Neural cell (in vitro differentiated cells): ENCODE data around the gene UCK2. TPM values are rescaled to one million over a fixed set of nuclear protein-coding genes. Genes with fewer than 3 reads are reported as not detected.

Experiments
- H2AFZ ChIP-seq: fragments of 200-600, 300-800 bp; sonication (generic), shearing (Covaris generic); 2 replicates; pipeline ENCODE4 v1.6.0; 2014; ENCODE audit warnings: low read depth, mild to moderate bottlenecking, antibody characterized with exemption, low read length, moderate library complexity
- H3F3A ChIP-seq: fragments of 200-600 bp; shearing (Covaris generic); 2 replicates; pipeline ENCODE4 v1.6.1; 2016; ENCODE audit warnings: mild to moderate bottlenecking, moderate library complexity, mixed read lengths, antibody characterized with exemption, low read length; ENCODE audit not compliant: insufficient read depth, poor library complexity, severe bottlenecking
- H3K27ac ChIP-seq: fragments of 200-600, 300-800 bp; sonication (generic), shearing (Covaris generic); 2 replicates; pipeline ENCODE4 v1.5.1; 2014; ENCODE audit warnings: mild to moderate bottlenecking, low read length, moderate library complexity
- H3K27me3 ChIP-seq: fragments of 300-800, 200-600 bp; sonication (generic), shearing (Covaris generic); 2 replicates; pipeline ENCODE4 v1.6.0; 2014; ENCODE audit warnings: mild to moderate bottlenecking, low read depth, low read length, moderate library complexity; ENCODE audit not compliant: insufficient read depth
- H3K36me3 ChIP-seq: fragments of 300-800, 200-600 bp; sonication (generic), shearing (Covaris generic); 2 replicates; pipeline ENCODE4 v1.5.1; 2014; ENCODE audit warnings: mild to moderate bottlenecking, antibody characterized with exemption, low read length, moderate library complexity; ENCODE audit not compliant: insufficient read depth
- H3K4me2 ChIP-seq: fragments of 300-800, 200-600 bp; sonication (generic), shearing (Covaris generic); 2 replicates; pipeline ENCODE4 v1.6.0; 2014; ENCODE audit warnings: mild to moderate bottlenecking, low read length
- H3K4me3 ChIP-seq: fragments of 300-800, 200-600 bp; sonication (generic), shearing (Covaris generic); 2 replicates; pipeline ENCODE4 v1.5.1; 2014; ENCODE audit warnings: mild to moderate bottlenecking, low read length, moderate library complexity
- H3K79me2 ChIP-seq: fragments of 200-600 bp; shearing (Covaris generic); replicated peaks from 2 replicates; pipeline ENCODE4 v1.6.0; 2014; ENCODE audit warnings: mild to moderate bottlenecking, low read length, moderate library complexity; ENCODE audit not compliant: insufficient read depth
- H3K9ac ChIP-seq: fragments of 300-800, 200-600 bp; sonication (generic), shearing (Covaris generic); 2 replicates; pipeline ENCODE4 v1.6.1; 2016; ENCODE audit warnings: mild to moderate bottlenecking, low read length, mixed read lengths
- H3K9me2 ChIP-seq: fragments of 200-600 bp; shearing (Covaris generic); 2 replicates; pipeline ENCODE4 v1.6.1; 2016; ENCODE audit warnings: mild to moderate bottlenecking, low read length, mixed read lengths; ENCODE audit not compliant: insufficient read depth
- H3K9me3 ChIP-seq: fragments of 200-600, 300-800 bp; sonication (generic), shearing (Covaris generic); 2 replicates; pipeline ENCODE4 v1.6.1; 2016; ENCODE audit warnings: mild to moderate bottlenecking, mixed run types, low read length, moderate library complexity, mixed read lengths
- H4K20me1 ChIP-seq: fragments of 200-600 bp; shearing (Covaris generic); 2 replicates; pipeline ENCODE4 v1.6.1; 2016; ENCODE audit warnings: mild to moderate bottlenecking, mixed run types; ENCODE audit not compliant: insufficient read depth
- EP300 ChIP-seq: fragments of 450-650 bp; conservative IDR thresholded peaks from 2 replicates; pipeline ENCODE4 v1.6.1; 2014; ENCODE audit warnings: antibody characterized with exemption, mild to moderate bottlenecking, moderate library complexity; ENCODE audit not compliant: poor library complexity, severe bottlenecking
- EZH2 ChIP-seq: fragments of 200-600, 300-800 bp; shearing (Covaris generic), sonication (generic); IDR thresholded peaks from 2 replicates; pipeline ENCODE4 v1.6.1; 2014; ENCODE audit warnings: antibody characterized with exemption, low read length, borderline replicate concordance, mild to moderate bottlenecking; ENCODE audit not compliant: insufficient read depth, poor library complexity, severe bottlenecking
- MXI1 ChIP-seq: fragments of 450-650 bp; conservative IDR thresholded peaks from 2 replicates; pipeline ENCODE4 v1.6.1; 2014; ENCODE audit warnings: antibody characterized with exemption, mild to moderate bottlenecking; ENCODE audit not compliant: poor library complexity, severe bottlenecking
- POLR2AphosphoS5 ChIP-seq: IDR thresholded peaks from 2 replicates; pipeline ENCODE4 v1.6.1; 2012
- RAD21 ChIP-seq: fragments of 450-650 bp; conservative IDR thresholded peaks from 2 replicates; pipeline ENCODE4 v1.6.1; 2014; ENCODE audit warnings: antibody characterized with exemption, mild to moderate bottlenecking, moderate library complexity
- SMC3 ChIP-seq: fragments of 450-650 bp; conservative IDR thresholded peaks from 2 replicates; pipeline ENCODE4 v1.6.1; 2014; ENCODE audit warnings: antibody characterized with exemption, mild to moderate bottlenecking, moderate library complexity; ENCODE audit not compliant: poor library complexity
- TAF1 ChIP-seq: IDR thresholded peaks from 2 replicates; pipeline ENCODE4 v1.6.1; 2012; ENCODE audit warnings: low read depth
- polyA plus RNA-seq: library from polyadenylated mRNA; depleted of rRNA; stranded (reverse); fragments of >200 nt; gene quantifications from 2 replicates; pipeline ENCODE4 v1.2.3, GENCODE V29; 2014
- TF ChIP-seq, protein P1 (sequence below): fragments of 450-650 bp; IDR thresholded peaks from 2 replicates; pipeline ENCODE4 v1.5.1; 2014; ENCODE audit warnings: antibody characterized with exemption, mild to moderate bottlenecking, moderate library complexity; ENCODE audit not compliant: poor library complexity, severe bottlenecking
- TF ChIP-seq, protein P2 (sequence below): IDR thresholded peaks from 2 replicates; pipeline ENCODE4 v1.6.1; 2012; ENCODE audit warnings: borderline replicate concordance

UCK2 gene
- polyA plus RNA-seq, 1 donor from 2014 or later, result 36.0 TPM

DNA sequence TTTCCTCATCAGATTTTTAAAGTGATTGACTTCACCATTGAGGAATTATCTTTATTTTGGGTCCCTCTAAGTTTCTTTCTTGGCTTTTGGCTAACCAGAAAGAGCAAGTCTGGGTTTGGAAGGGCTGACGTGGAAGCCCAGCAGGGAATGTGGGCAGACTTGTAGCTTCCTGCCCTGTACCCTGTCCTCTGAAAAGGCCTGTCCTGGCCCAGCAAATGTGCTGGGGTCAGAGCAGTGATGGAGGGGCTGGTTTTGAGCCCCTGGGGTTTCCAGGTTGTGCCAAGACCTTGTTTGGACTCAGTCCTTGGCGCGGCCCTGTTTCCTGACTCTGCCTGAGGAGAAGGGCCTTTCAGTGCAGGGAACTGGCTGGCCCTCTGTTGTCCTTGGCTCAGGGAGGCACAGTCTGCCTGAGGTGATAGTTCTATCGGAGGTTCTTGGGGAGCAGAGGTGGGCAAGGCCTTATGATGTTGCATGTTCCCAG, 72.1 kb downstream of the UCK2 start:
- no peaks in the 10 kb centered on the region for H3F3A ChIP-seq
- no peaks in the 10 kb centered on the region for H3K79me2 ChIP-seq
- H3K9me2 ChIP-seq, result no peaks in the 10 kb centered on the region
- H4K20me1 ChIP-seq, result no peaks in the 10 kb centered on the region
- H3K27me3 ChIP-seq, result no peaks in the 10 kb centered on the region
- TF ChIP-seq, protein P1, sequence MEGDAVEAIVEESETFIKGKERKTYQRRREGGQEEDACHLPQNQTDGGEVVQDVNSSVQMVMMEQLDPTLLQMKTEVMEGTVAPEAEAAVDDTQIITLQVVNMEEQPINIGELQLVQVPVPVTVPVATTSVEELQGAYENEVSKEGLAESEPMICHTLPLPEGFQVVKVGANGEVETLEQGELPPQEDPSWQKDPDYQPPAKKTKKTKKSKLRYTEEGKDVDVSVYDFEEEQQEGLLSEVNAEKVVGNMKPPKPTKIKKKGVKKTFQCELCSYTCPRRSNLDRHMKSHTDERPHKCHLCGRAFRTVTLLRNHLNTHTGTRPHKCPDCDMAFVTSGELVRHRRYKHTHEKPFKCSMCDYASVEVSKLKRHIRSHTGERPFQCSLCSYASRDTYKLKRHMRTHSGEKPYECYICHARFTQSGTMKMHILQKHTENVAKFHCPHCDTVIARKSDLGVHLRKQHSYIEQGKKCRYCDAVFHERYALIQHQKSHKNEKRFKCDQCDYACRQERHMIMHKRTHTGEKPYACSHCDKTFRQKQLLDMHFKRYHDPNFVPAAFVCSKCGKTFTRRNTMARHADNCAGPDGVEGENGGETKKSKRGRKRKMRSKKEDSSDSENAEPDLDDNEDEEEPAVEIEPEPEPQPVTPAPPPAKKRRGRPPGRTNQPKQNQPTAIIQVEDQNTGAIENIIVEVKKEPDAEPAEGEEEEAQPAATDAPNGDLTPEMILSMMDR, result no peak
- TF ChIP-seq POLR2AphosphoS5 (no peak), EP300 (no peak)
- no peak overlapping the region for H3K27ac ChIP-seq
- H3K4me3 ChIP-seq, result no peak overlapping the region
- no peak overlapping the region for H3K9ac ChIP-seq
- no peaks in the 10 kb centered on the region for H3K9me3 ChIP-seq
- H2AFZ ChIP-seq, result no peak overlapping the region
- no peaks in the 10 kb centered on the region for H3K36me3 ChIP-seq
- H3K4me2 ChIP-seq, result no peak overlapping the region

DNA sequence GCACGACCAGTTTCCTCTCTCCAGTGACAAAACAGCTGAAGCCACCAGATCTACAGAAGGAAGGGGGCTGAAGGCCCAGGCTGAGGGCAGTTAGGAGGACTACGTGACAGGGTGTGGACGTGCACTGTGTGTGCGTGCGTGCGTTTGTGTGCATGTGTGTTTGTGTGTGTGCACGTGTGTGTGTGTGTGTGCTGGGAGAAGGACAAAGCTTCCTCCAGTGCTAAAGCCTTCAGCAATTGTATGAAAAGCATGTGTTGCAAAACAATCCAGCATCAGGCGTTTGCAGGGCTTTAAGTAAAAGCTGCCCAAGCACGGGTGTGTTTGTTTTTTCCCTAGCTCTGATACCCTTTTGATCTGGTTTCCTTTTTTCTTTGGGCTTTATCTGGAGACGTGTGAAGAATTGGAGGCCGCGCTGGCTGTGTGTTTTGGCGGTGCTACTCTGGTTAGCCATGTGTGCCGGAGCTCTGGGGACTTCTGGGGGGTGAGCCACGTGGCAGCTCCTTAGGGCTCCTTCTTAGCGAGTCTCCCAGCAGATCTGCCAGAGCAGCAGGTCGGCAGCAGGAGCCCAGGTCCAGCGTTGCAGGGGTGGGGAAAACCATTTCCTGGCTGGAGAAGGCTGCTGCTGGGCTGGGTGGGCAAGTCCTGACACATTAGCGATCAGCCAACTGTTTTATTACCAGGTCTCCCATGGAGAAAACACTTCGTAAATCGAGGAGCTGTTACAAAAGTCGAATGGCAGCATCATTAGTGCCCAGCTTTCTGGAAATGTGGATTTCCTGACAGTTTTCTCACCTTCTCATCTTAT, 73.4 kb downstream of the UCK2 start:
- Histone ChIP-seq H3F3A (no peaks in the 10 kb centered on the region), H3K9me2 (no peaks in the 10 kb centered on the region), H3K27me3 (no peaks in the 10 kb centered on the region), H3K36me3 (no peaks in the 10 kb centered on the region), H4K20me1 (no peaks in the 10 kb centered on the region), H3K79me2 (no peaks in the 10 kb centered on the region), H3K27ac (peak overlapping the region; percentile 37), H3K9me3 (no peaks in the 10 kb centered on the region), H3K4me2 (no peak overlapping the region), H3K9ac (no peak overlapping the region), H2AFZ (no peak overlapping the region), H3K4me3 (no peak overlapping the region)
- TF ChIP-seq, protein P2, sequence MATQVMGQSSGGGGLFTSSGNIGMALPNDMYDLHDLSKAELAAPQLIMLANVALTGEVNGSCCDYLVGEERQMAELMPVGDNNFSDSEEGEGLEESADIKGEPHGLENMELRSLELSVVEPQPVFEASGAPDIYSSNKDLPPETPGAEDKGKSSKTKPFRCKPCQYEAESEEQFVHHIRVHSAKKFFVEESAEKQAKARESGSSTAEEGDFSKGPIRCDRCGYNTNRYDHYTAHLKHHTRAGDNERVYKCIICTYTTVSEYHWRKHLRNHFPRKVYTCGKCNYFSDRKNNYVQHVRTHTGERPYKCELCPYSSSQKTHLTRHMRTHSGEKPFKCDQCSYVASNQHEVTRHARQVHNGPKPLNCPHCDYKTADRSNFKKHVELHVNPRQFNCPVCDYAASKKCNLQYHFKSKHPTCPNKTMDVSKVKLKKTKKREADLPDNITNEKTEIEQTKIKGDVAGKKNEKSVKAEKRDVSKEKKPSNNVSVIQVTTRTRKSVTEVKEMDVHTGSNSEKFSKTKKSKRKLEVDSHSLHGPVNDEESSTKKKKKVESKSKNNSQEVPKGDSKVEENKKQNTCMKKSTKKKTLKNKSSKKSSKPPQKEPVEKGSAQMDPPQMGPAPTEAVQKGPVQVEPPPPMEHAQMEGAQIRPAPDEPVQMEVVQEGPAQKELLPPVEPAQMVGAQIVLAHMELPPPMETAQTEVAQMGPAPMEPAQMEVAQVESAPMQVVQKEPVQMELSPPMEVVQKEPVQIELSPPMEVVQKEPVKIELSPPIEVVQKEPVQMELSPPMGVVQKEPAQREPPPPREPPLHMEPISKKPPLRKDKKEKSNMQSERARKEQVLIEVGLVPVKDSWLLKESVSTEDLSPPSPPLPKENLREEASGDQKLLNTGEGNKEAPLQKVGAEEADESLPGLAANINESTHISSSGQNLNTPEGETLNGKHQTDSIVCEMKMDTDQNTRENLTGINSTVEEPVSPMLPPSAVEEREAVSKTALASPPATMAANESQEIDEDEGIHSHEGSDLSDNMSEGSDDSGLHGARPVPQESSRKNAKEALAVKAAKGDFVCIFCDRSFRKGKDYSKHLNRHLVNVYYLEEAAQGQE, result peak; percentile 52
- TF ChIP-seq MXI1 (no peak), EP300 (peak; percentile 57), POLR2AphosphoS5 (peak; percentile 29)

DNA sequence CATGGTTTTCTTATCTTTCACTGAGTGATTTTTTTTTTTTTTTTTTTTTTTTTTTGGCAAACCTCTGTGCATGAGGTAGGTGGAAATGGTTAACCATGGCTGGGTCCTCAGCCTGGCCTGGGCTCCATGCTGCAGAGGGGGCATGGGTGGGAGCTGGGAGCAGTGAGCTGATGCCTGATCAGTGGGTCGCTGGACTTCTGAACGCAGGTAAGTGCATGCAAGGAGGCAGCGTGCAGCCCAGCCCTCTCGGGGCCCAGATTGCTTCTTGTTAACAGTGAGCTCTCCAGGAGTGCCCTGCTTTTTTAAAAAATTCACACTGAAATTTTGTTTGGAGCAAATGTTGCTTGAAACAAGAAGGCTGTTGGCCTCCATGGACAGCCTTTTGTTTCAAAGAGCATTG, 75.2 kb downstream of the UCK2 start:
- TF ChIP-seq TAF1, result no peak
- TF ChIP-seq POLR2AphosphoS5, result no peak
- no peak for TF ChIP-seq RAD21
- TF ChIP-seq MXI1, result no peak
- TF ChIP-seq, protein P2, result no peak
- TF ChIP-seq SMC3, result no peak
- no peak for TF ChIP-seq EZH2
- TF ChIP-seq, protein P1, result no peak
- no peak for TF ChIP-seq EP300
- H3F3A ChIP-seq, result no peaks in the 10 kb centered on the region
- H3K4me3 ChIP-seq, result no peak overlapping the region
- no peaks in the 10 kb centered on the region for H4K20me1 ChIP-seq
- no peaks in the 10 kb centered on the region for H3K27me3 ChIP-seq
- H3K79me2 ChIP-seq, result no peaks in the 10 kb centered on the region
- no peaks in the 10 kb centered on the region for H3K9me2 ChIP-seq
- no peaks in the 10 kb centered on the region for H3K36me3 ChIP-seq
- no peak overlapping the region for H3K9ac ChIP-seq
- H3K4me2 ChIP-seq, result no peak overlapping the region
- H3K27ac ChIP-seq, result no peak overlapping the region
- H3K9me3 ChIP-seq, result no peaks in the 10 kb centered on the region
- no peak overlapping the region for H2AFZ ChIP-seq
